B cell (primary cell): ENCODE results near the gene ASCL5. TPM values are rescaled to one million over a fixed set of nuclear protein-coding genes. Genes with fewer than 3 reads are reported as not detected.

ENCODE experiments used
- ATAC-seq: fragments of 200-7000 bp; cut with Tn5 transposase; one replicate; pipeline ENCODE4 v1.10.0; 2021; ENCODE audit warnings: low read depth, mild to moderate bottlenecking, moderate number of reproducible peaks, moderate library complexity
- CTCF ChIA-PET: fragments of 350-600 bp; sonication (Branson Sonifier 250); formaldehyde crosslinking; loops from one replicate; lab custom pipeline; 2021; ENCODE audit warnings: antibody characterized with exemption, inconsistent platforms; lab: Charles Lee
- POLR2A ChIA-PET: fragments of 350-600 bp; sonication (Branson Sonifier 250); formaldehyde crosslinking; loops from one replicate; lab custom pipeline; 2021; ENCODE audit warnings: antibody characterized with exemption; lab: Charles Lee
- DNase-seq: peaks from one replicate; pipeline ENCODE4 v3.0.0; 2013
- H2AFZ ChIP-seq: 2 replicates; pipeline ENCODE4 v1.6.1; 2012; ENCODE audit warnings: mild to moderate bottlenecking, low read depth, low read length; ENCODE audit not compliant: insufficient read depth, poor library complexity, severe bottlenecking
- H3K27ac ChIP-seq, 2 donors: 1 replicate in 1 of 2; 2 replicates in 1 of 2; pipeline ENCODE4 v1.5.1; 2012 to 2013; ENCODE audit warnings: low read length in 2 of 2, mild to moderate bottlenecking in 2 of 2, moderate library complexity in 1 of 2
- H3K27me3 ChIP-seq, 4 experiments: fragments of 200-600 bp in 1 of 4; sonication (generic) in 1 of 4; replicated peaks in 1 of 4; 1 replicate in 2 of 4; 2 replicates in 2 of 4; pipeline versions ENCODE4 v1.6.1 to v1.7.0; 2013 to 2016; ENCODE audit warnings: low read length in 3 of 4, mild to moderate bottlenecking in 2 of 4, mixed read lengths in 1 of 4, moderate library complexity in 1 of 4; ENCODE audit not compliant: insufficient read depth in 4 of 4, control insufficient read depth in 3 of 4; ENCODE audit errors: control extremely low read depth in 1 of 4
- H3K36me3 ChIP-seq, 2 experiments: replicated peaks in 1 of 2; 1 replicate in 1 of 2; 2 replicates in 1 of 2; pipeline versions ENCODE4 v1.6.1 to v1.7.1; 2013; ENCODE audit warnings: low read length in 1 of 2; ENCODE audit not compliant: insufficient read depth in 2 of 2, control insufficient read depth in 1 of 2; ENCODE audit errors: control extremely low read depth in 1 of 2, extremely low read depth in 1 of 2
- H3K4me1 ChIP-seq, 2 donors: fragments of 200-600 bp in 1 of 2; sonication (generic) in 1 of 2; 1 replicate in 1 of 2; 2 replicates in 1 of 2; pipeline versions ENCODE4 v1.5.1 to v1.6.1; 2013 to 2017; ENCODE audit warnings: low read length in 2 of 2; ENCODE audit not compliant: control insufficient read depth in 2 of 2, insufficient read depth in 2 of 2
- H3K4me2 ChIP-seq: replicated peaks from 2 replicates; pipeline ENCODE3; 2012; ENCODE audit warnings: mild to moderate bottlenecking, low read depth, low read length; ENCODE audit not compliant: poor library complexity, severe bottlenecking
- H3K4me3 ChIP-seq, 5 experiments: fragments of 200-600 bp in 1 of 5; sonication (generic) in 1 of 5; 1 replicate in 3 of 5; 2 replicates in 2 of 5; pipeline versions ENCODE4 v1.5.1 to v1.7.0; 2011 to 2016; ENCODE audit warnings: low read length in 4 of 5, mild to moderate bottlenecking in 4 of 5, low read depth in 2 of 5, control low read depth in 1 of 5, moderate library complexity in 1 of 5; ENCODE audit not compliant: insufficient read depth in 1 of 5; ENCODE audit errors: control extremely low read depth in 1 of 5, extremely low read depth in 1 of 5
- H3K79me2 ChIP-seq: fragments of 200-600 bp; sonication (generic); one replicate; pipeline ENCODE4 v1.6.0; 2016; ENCODE audit warnings: low read length; ENCODE audit not compliant: control insufficient read depth, insufficient read depth
- H3K9ac ChIP-seq: fragments of 200-600 bp; sonication (generic); 2 replicates; pipeline ENCODE4 v1.6.1; 2017; ENCODE audit warnings: mild to moderate bottlenecking, low read length, moderate library complexity
- H3K9me3 ChIP-seq, 3 donors: one replicate each; pipeline versions ENCODE4 v1.6.1 to v1.7.1; 2013; ENCODE audit warnings: low read length in 2 of 3; ENCODE audit not compliant: control insufficient read depth in 2 of 3, insufficient read depth in 1 of 3; ENCODE audit errors: control extremely low read depth in 1 of 3
- H4K20me1 ChIP-seq: 2 replicates; pipeline ENCODE4 v1.6.0; 2012; ENCODE audit warnings: mild to moderate bottlenecking, low read length; ENCODE audit not compliant: insufficient read depth, control insufficient read depth, poor library complexity, severe bottlenecking
- H3K27ac Mint-ChIP-seq: one replicate; pipeline ENCODE4 v1.8.0; 2021; ENCODE audit warnings: mixed read lengths
- H3K27me3 Mint-ChIP-seq: one replicate; pipeline ENCODE4 v1.8.0; 2021; ENCODE audit warnings: mixed read lengths
- H3K4me1 Mint-ChIP-seq: one replicate; pipeline ENCODE4 v1.8.0; 2021; ENCODE audit warnings: mixed read lengths
- H3K4me3 Mint-ChIP-seq: one replicate; pipeline ENCODE4 v1.8.0; 2021; ENCODE audit warnings: mixed read lengths
- H3K9me3 Mint-ChIP-seq: one replicate; pipeline ENCODE4 v1.8.0; 2022; ENCODE audit warnings: mixed read lengths; ENCODE audit not compliant: insufficient read depth
- CTCF ChIP-seq: fragments of 200-600 bp; IDR thresholded peaks from one replicate; pipeline ENCODE4 v1.8.0; 2022; ENCODE audit warnings: antibody characterized with exemption, mild to moderate bottlenecking
- EZH2 ChIP-seq: IDR thresholded peaks from 2 replicates; pipeline ENCODE4 v1.6.1; 2012; ENCODE audit warnings: borderline replicate concordance, low read depth, mild to moderate bottlenecking, moderate library complexity, low read length; ENCODE audit not compliant: insufficient read depth, poor library complexity, severe bottlenecking
- WGBS: methylation state at CpG from one replicate; pipeline ENCODE4 v1.1.5; 2013; ENCODE audit warnings: missing lambda C conversion rate; ENCODE audit not compliant: insufficient coverage; 5-methylcytosine and 5-hydroxymethylcytosine counted together
- intact Hi-C: fragments of 100-400 bp; cut with micrococcal nuclease; formaldehyde crosslinking; loops from one replicate; pipeline ENCODE4 v1.10.0; 2022
- polyA plus RNA-seq: library from polyadenylated mRNA; depleted of rRNA; stranded (reverse); fragments of >200 nt; gene quantifications from 2 replicates; pipeline ENCODE4 v1.2.3, GENCODE V29; 2012
- total RNA-seq, 2 donors: library from RNA; stranded (reverse); fragments of 120-200 nt in 1 of 2; gene quantifications; 1 replicate in 1 of 2; 2 replicates in 1 of 2; pipeline versions ENCODE4 v1.2.3 to v1.2.4, GENCODE V29; 2013 to 2022

Gene ASCL5
- total and polyA plus RNA-seq, 2 donors (not counting 1 experiment from before 2014, with no cell fraction given), result not detected

GRCh38 chr1:201096977-201097856 is 29.8 kb downstream of the ASCL5 start:
- Histone ChIP-seq H3K27me3 (no peaks in the 10 kb centered on the region), H3K4me1 (no peaks in the 10 kb centered on the region), H3K9me3 (no peaks in the 10 kb centered on the region), H3K9ac (no peak overlapping the region), H2AFZ (no peak overlapping the region), H4K20me1 (no peaks in the 10 kb centered on the region), H3K4me3 (no peak overlapping the region), H3K4me2 (no peak overlapping the region), H3K27ac (no peak overlapping the region), H3K36me3 (no peaks in the 10 kb centered on the region), H3K79me2 (no peaks in the 10 kb centered on the region)
- WGBS, result 90% methylated on average over 17 of the region's 17 CpGs
- H3K27ac Mint-ChIP-seq, result no peak overlapping the region
- ChIA-PET POLR2A (no interaction called here), CTCF (interaction anchor here (0.9 to 1.2 kb wide), 2 partner anchors 11 to 118 kb away, joined by 3 to 4 read pairs; no protein-coding TSS in a partner anchor)
- H3K4me1 Mint-ChIP-seq, result no peaks in the 10 kb centered on the region
- no peak for DNase-seq
- no peaks in the 10 kb centered on the region for H3K9me3 Mint-ChIP-seq
- TF ChIP-seq CTCF (no peak), EZH2 (no peak)
- intact Hi-C loops, result no loop called here
- H3K27me3 Mint-ChIP-seq, result peaks cover 4% of the 10 kb centered on the region
- H3K4me3 Mint-ChIP-seq, result no peak overlapping the region
- no peak for ATAC-seq

GRCh38 chr1:201096041-201096461 is 30.9 kb downstream of the ASCL5 start:
- Histone ChIP-seq H2AFZ (no peak overlapping the region), H4K20me1 (no peaks in the 10 kb centered on the region), H3K4me3 (no peak overlapping the region), H3K27ac (no peak overlapping the region), H3K36me3 (no peaks in the 10 kb centered on the region), H3K9ac (no peak overlapping the region), H3K9me3 (no peaks in the 10 kb centered on the region), H3K4me1 (no peaks in the 10 kb centered on the region), H3K4me2 (no peak overlapping the region), H3K79me2 (no peaks in the 10 kb centered on the region), H3K27me3 (peaks cover 0 to 3% (median 0%) of the 10 kb centered on the region in 4 experiments)
- Mint-ChIP-seq H3K4me1 (no peaks in the 10 kb centered on the region), H3K9me3 (no peaks in the 10 kb centered on the region), H3K27ac (no peak overlapping the region), H3K27me3 (peaks cover 4% of the 10 kb centered on the region), H3K4me3 (no peak overlapping the region)
- ChIA-PET POLR2A (no interaction called here), CTCF (interaction anchor here (1.2 kb wide), 1 partner anchor 116 kb away, joined by 4 read pairs; no protein-coding TSS in a partner anchor)
- no peak for ATAC-seq
- WGBS, result 44% methylated on average over 5 of the region's 5 CpGs
- intact Hi-C loops, result no loop called here
- TF ChIP-seq EZH2, result no peak
- no peak for TF ChIP-seq CTCF
- no peak for DNase-seq
